ENCODE measurements around the gene CCL8. TPM values are rescaled to one million over a fixed set of nuclear protein-coding genes. Genes with fewer than 3 reads are reported as not detected.

The CCL8 gene
- 10 to 100 TPM in 1 of 4 donors, not detected in 3; 20.6 TPM for total RNA-seq

GRCh38 chr17:34319039-34319483 lies at the start of gene CCL8:
Gene CCL8, plus strand, starts transcription at chr17:34319435. Its CDS starts 67 bp downstream, at chr17:34319502.
- Histone ChIP-seq H3K36me3 (no peaks in the 10 kb centered on the region), H3K9me3 (no peaks in the 10 kb centered on the region), H3K27me3 (no peaks in the 10 kb centered on the region), H3K27ac (peak within 1 kb of the TSS in 2 of 4 donors; percentile 43 to 47), H3K4me3 (no peak within 1 kb of the TSS), H3K4me1 (no peaks in the 10 kb centered on the region)
- TF ChIP-seq POLR2A (IDR thresholded peaks at IDR 0.05): no peak
- TF ChIP-seq CTCF (IDR thresholded peaks at IDR 0.05): no peak
- DNase-seq: no peak

- Histone ChIP-seq H3K36me3 (no peaks in the 10 kb centered on the region), H3K27me3 (no peaks in the 10 kb centered on the region), H3K27ac (no peak within 1 kb of the TSS), H3K9me3 (no peaks in the 10 kb centered on the region), H3K4me3 (no peak within 1 kb of the TSS), H3K4me1 (no peaks in the 10 kb centered on the region)
- TF ChIP-seq CTCF (IDR thresholded peaks at IDR 0.05) (no peak), POLR2A (IDR thresholded peaks at IDR 0.05) (no peak)
- no peak for DNase-seq
These were observed 49.3 kb upstream of the CCL8 start, which contains the start of gene CCL7 for GRCh38 chr17:34269969-34270368. Gene CCL7, plus strand, starts transcription at chr17:34270221. Its CDS starts 70 bp downstream, at chr17:34270291.

- H3K4me1 ChIP-seq: no peaks in the 10 kb centered on the region
- no peaks in the 10 kb centered on the region for H3K36me3 ChIP-seq
- no peaks in the 10 kb centered on the region for H3K27me3 ChIP-seq
- no peak for TF ChIP-seq CTCF (IDR thresholded peaks at IDR 0.05)
- no peak for TF ChIP-seq POLR2A (IDR thresholded peaks at IDR 0.05)
- DNase-seq: no peak
- no peak overlapping the region for H3K4me3 ChIP-seq
- H3K27ac ChIP-seq: no peak overlapping the region
- H3K9me3 ChIP-seq: no peaks in the 10 kb centered on the region
These were observed 43.4 kb upstream of the CCL8 start for GRCh38 chr17:34275881-34276280.

GRCh38 chr17:34276826-34277225 lies 42.4 kb upstream of the CCL8 start:
- TF ChIP-seq POLR2A (IDR thresholded peaks at IDR 0.05): no peak
- no peak for TF ChIP-seq CTCF (IDR thresholded peaks at IDR 0.05)
- no peaks in the 10 kb centered on the region for H3K4me1 ChIP-seq
- H3K27me3 ChIP-seq: no peaks in the 10 kb centered on the region
- no peak for DNase-seq
- H3K27ac ChIP-seq: no peak overlapping the region
- H3K36me3 ChIP-seq: no peaks in the 10 kb centered on the region
- H3K4me3 ChIP-seq: no peak overlapping the region
- H3K9me3 ChIP-seq: no peaks in the 10 kb centered on the region

GRCh38 chr17:34283571-34283970 lies 35.7 kb upstream of the CCL8 start:
- no peak for DNase-seq
- TF ChIP-seq POLR2A (IDR thresholded peaks at IDR 0.05): no peak
- TF ChIP-seq CTCF (IDR thresholded peaks at IDR 0.05): no peak
- no peaks in the 10 kb centered on the region for H3K9me3 ChIP-seq
- no peaks in the 10 kb centered on the region for H3K27me3 ChIP-seq
- H3K36me3 ChIP-seq: no peaks in the 10 kb centered on the region
- H3K4me1 ChIP-seq: no peaks in the 10 kb centered on the region
- H3K27ac ChIP-seq: no peak overlapping the region
- no peak overlapping the region for H3K4me3 ChIP-seq

GRCh38 chr17:34285286-34285792 lies 33.9 kb upstream of the CCL8 start, which contains the start of gene CCL11:
Gene CCL11, plus strand, starts transcription at chr17:34285742. Its CDS starts 67 bp downstream, at chr17:34285809.
- no peak within 1 kb of the TSS for H3K4me3 ChIP-seq
- H3K27ac ChIP-seq: peak within 1 kb of the TSS in 2 of 4 donors; percentile 13 to 31
- H3K9me3 ChIP-seq: no peaks in the 10 kb centered on the region
- no peak for TF ChIP-seq CTCF (IDR thresholded peaks at IDR 0.05)
- TF ChIP-seq POLR2A (IDR thresholded peaks at IDR 0.05): no peak
- no peak for DNase-seq
- no peaks in the 10 kb centered on the region for H3K36me3 ChIP-seq
- no peaks in the 10 kb centered on the region for H3K4me1 ChIP-seq
- H3K27me3 ChIP-seq: no peaks in the 10 kb centered on the region

Measured in Peyer's patch (tissue), 4 donors.